CD4-positive, alpha-beta T cell treated with Interleukin-21 for 1 hour (primary cell): ENCODE data around the gene EIF5.
"Not testable (repeated sequence)": the region's sequence is repeated elsewhere in the genome, so short reads cannot be mapped to it uniquely, and the experiment has no call there.

Source experiments
- DNase-seq: peaks from one replicate; pipeline ENCODE4 v3.0.0-alpha.2; 2020

Gene EIF5

DNA sequence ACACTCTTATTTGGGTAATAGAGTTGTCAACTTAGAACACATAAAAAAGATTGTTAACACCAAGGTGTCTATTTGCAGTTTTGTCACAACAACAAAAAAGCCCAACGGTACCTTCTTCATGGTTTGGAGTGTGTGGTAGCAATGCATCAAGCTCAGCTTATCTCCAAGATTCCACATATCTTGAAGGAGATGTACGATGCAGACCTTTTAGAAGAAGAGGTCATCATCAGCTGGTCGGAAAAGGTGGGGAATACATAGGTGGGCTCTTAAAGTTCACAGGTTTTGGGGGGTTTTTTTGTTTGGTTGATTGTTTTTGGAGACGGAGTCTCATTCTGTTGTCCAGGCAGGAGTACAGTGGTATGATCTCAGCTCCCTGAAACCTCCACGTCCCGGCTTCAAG lies 5.5 kb downstream of the EIF5 start:
- no peak for DNase-seq

DNA sequence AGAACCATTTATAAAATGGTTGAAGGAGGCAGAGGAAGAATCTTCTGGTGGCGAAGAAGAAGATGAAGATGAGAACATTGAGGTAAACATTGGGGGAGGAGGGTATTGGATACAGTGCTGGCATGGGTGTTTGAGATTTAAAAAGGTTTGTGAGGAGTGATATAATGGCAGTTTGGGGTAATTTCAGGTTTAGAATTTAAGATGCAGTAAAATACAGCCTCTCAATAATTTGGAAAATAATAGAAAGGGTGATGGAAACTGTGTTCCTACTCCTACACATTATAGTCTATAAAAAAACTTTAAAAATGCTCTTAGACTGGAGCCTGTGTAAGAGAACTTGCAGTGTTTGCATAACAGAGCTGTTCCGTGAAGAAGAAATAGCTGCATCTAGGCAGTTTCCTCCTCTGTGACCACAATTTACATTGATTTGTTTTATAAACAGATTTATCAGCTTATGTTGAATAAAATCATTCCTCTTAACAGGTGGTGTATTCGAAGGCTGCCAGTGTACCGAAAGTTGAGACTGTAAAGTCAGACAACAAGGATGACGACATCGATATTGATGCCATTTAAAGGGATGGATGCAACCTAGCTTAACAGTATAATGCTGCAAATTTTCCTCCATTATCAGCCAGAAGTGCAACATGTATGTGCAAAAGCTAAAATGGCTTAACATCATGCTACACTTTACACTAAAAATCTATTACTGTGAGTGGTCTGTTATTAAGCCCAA lies 6.6 kb downstream of the EIF5 start:
- no peak for DNase-seq

GRCh38 chr14:103341250-103342129 lies 7.5 kb downstream of the EIF5 start:
- DNase-seq: no peak

- DNase-seq: no peak
Measured at GRCh38 chr14:103343164-103343879, 9.3 kb downstream of the EIF5 start.

DNA sequence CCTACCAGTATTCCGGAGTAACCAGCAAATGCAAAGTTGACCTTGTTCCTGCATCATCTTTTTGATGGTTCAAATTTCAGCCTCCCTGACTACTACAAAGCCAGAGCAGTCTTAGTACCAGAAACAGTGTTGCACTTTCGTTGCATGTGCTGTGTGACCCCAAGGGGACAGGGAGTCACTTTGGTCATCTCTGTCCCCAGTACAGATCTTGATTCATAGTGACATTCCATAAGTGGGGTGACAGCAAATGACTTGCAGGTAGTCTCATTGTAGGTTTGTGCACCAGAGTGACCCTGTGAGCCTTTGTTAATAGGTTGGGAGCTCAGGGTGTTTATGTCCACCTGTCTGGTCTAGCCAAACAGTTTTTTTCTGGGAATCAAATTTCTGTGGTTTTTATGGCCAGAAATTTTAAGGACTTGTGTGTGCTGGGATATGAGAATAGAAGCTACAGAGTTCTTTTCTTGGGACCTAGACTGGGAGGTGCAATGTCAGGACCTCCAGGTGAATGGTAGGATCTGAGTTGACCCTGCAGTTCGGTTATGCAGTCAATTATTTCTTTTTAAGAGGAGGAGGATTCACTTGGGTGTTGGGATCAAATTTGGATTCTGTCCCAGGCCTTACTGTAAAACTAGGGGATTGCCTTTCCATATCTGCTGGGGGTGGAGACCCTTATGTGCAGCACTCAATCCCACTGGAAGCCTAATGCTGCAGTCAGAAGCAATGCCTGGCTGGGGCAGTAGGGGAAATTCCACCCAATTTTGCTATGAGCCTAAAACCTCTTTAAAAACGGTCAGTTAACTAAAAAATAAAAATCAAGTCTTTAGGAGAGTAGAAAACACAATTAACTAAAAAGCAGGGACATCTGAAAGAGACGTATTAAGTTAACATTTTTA lies 10.1 kb downstream of the EIF5 start:
- no peak for DNase-seq

GRCh38 chr14:103346286-103346685 lies 12.2 kb downstream of the EIF5 start:
- DNase-seq: no peak

GRCh38 chr14:103347091-103347815 lies 13.2 kb downstream of the EIF5 start:
- DNase-seq: no peak

GRCh38 chr14:103348154-103348553 lies 14.1 kb downstream of the EIF5 start:
- DNase-seq: no peak

DNA sequence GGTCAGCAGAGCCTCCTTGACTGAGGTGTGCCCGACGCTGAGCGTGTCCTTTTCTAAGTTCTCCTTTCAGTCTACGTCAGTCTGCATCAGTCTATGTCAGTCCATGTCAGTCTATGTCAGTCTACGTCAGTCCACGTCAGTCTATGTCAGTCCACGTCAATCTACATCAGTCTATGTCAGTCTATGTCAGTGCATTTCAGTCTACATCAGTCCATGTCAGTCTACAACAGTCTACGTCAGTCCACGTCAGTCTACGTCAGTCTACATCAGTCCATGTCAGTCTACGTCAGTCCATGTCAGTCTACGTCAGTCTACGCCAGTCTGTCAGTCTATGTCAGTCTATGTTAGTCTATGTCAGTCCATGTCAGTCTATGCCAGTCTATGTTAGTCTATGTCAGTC lies 15.9 kb downstream of the EIF5 start:
- no peak for DNase-seq

- no peak for DNase-seq
Measured at GRCh38 chr14:103353362-103353761, 19.3 kb downstream of the EIF5 start.

- no peak for DNase-seq
Measured at GRCh38 chr14:103354141-103354540, 20.1 kb downstream of the EIF5 start.

GRCh38 chr14:103356024-103356682 lies 22.1 kb downstream of the EIF5 start:
- no peak for DNase-seq

GRCh38 chr14:103357552-103357951 lies 23.5 kb downstream of the EIF5 start:
- not testable (repeated sequence) for DNase-seq

GRCh38 chr14:103360548-103360947 lies 26.5 kb downstream of the EIF5 start:
- DNase-seq: no peak

DNA sequence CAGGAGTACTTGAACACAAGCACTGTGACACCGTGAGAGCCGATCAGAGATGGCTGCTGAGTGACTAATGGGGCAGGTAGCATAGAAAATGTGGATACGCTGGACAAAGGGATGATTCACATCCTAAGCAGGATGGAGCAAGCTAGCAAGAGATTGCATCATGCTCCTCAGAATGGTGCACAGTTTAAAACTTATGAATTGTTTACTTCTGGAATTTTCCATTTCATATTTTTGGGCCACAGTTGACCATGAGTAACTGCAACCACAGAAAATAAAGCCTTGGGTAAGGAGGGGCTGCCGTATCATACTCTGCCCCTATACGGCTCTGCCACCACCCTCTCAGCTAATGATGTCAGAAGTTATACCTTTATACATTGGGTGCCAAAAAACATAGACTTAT lies 27.8 kb downstream of the EIF5 start:
- no peak for DNase-seq

DNA sequence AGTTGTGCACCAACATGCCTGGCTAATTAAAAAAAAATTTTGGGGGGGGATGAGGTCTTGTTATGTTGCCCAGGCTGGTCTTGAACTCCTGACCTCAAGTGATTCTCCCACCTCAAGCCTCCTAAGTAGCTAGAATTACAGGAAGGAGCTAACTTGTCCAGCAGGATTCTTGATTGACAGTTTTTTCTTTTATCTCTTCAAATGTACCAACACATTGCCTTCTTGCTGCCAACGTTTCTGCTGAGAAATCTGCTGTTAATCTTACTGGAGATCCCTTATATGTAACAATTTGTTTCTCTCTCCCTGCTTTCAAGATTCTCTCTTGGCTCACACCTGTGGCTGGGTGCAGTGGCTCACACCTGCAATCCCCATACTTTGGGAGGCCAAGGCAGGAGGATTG lies 28.7 kb downstream of the EIF5 start:
- DNase-seq: no peak

DNA sequence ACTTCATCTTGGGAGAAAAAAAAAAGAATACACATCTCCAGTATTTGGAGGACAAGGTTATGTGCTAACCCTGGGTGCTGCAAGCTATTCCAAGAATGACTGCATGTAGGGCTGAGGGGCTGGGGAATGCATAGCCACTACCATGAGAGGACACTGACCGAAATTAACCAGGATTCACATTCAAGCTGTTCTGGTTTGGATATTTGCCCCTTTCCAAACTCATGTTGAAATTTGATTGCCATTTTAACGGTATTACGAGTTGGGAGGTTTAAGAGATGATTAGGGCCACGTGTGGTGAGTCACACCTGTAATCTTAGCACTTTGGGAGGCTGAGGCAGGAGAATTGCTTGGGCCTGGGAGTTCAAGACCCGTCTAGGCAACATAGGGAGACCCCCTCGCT lies 32.7 kb downstream of the EIF5 start:
- no peak for DNase-seq

DNA sequence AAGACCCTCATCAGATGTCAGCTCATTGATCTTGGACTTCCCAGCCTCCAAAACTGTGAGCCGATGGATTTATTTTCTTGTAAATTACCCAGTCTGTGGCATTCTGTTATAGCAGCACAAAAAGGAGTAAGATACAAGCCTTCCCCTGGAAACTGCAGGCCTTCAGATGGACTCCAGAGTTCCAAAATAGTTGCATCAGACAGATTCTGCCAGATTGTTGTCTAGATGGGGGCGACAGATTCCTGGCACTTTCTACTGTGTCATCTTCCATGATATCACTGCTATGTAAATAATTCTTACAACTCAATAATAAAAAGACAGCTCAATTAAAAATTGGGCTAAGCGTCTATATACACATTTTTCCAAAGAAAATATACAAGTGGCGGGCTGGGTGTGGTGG lies 34.0 kb downstream of the EIF5 start:
- no peak for DNase-seq

GRCh38 chr14:103370087-103370486 lies 36.0 kb downstream of the EIF5 start:
- DNase-seq: no peak

GRCh38 chr14:103372017-103372416 lies 38.0 kb downstream of the EIF5 start:
- DNase-seq: no peak
